Peyer's patch (tissue), 4 donors: ENCODE results near the gene SUV39H1. TPM values are rescaled to one million over a fixed set of nuclear protein-coding genes. Genes with fewer than 3 reads are reported as not detected.

Experiments
- DNase-seq, 3 donors: peaks; one replicate each; pipeline ENCODE4 v3.0.0-alpha.2; 2017 to 2019
- H3K27ac ChIP-seq, 4 donors: fragments of 200-600 bp; sonication (generic); one replicate each; pipeline ENCODE4 v1.5.1; 2016 to 2019
- H3K27me3 ChIP-seq, 2 donors: fragments of 200-600 bp; sonication (generic); one replicate each; pipeline ENCODE4 v1.5.1; 2019
- H3K36me3 ChIP-seq, 3 donors: fragments of 200-600 bp; sonication (generic); one replicate each; pipeline ENCODE4 v1.5.1; 2016 to 2019
- H3K4me1 ChIP-seq, 4 donors: fragments of 200-600 bp; sonication (generic); one replicate each; pipeline ENCODE4 v1.5.1; 2016 to 2019
- H3K4me3 ChIP-seq, 4 donors: fragments of 200-600 bp; sonication (generic); 1 replicate in 3 of 4; 2 replicates in 1 of 4; pipeline ENCODE4 v1.5.1; 2016 to 2019; ENCODE audit warnings: mild to moderate bottlenecking in 1 of 4
- H3K9me3 ChIP-seq, 4 donors: fragments of 200-600 bp; sonication (generic); one replicate each; pipeline ENCODE4 v1.5.1; 2016 to 2019; ENCODE audit warnings: mild to moderate bottlenecking in 1 of 4
- POLR2A ChIP-seq, 2 donors: fragments of 450-650 bp; IDR thresholded peaks; one replicate each; pipeline ENCODE4 v1.5.1; 2017; ENCODE audit warnings: antibody characterized with exemption in 2 of 2, mild to moderate bottlenecking in 2 of 2, moderate library complexity in 2 of 2
- total RNA-seq, 4 donors: library from RNA; depleted of rRNA; stranded (reverse); fragments of >200 nt; gene quantifications; one replicate each; pipeline ENCODE4 v1.1.0, GENCODE V29; 2016
- TF ChIP-seq, protein P1 (sequence below), 6 experiments: fragments of 450-650 bp in 4 of 6; fragments of 200-600 bp in 2 of 6; sonication (generic) in 1 of 6; IDR thresholded peaks; one replicate each; pipeline ENCODE4 v1.5.1; 2017 to 2019; ENCODE audit warnings: antibody characterized with exemption in 6 of 6, mild to moderate bottlenecking in 3 of 6, moderate library complexity in 1 of 6

Gene SUV39H1
- total RNA-seq, 4 donors from 2014 or later, result 2.5 to 7.4 (median 4.2) TPM

- DNase-seq, result no peak
- peaks cover 0 to 6% (median 0%) of the 10 kb centered on the region in 4 donors for H3K4me1 ChIP-seq
- H3K9me3 ChIP-seq, result no peaks in the 10 kb centered on the region
- TF ChIP-seq, protein P1, sequence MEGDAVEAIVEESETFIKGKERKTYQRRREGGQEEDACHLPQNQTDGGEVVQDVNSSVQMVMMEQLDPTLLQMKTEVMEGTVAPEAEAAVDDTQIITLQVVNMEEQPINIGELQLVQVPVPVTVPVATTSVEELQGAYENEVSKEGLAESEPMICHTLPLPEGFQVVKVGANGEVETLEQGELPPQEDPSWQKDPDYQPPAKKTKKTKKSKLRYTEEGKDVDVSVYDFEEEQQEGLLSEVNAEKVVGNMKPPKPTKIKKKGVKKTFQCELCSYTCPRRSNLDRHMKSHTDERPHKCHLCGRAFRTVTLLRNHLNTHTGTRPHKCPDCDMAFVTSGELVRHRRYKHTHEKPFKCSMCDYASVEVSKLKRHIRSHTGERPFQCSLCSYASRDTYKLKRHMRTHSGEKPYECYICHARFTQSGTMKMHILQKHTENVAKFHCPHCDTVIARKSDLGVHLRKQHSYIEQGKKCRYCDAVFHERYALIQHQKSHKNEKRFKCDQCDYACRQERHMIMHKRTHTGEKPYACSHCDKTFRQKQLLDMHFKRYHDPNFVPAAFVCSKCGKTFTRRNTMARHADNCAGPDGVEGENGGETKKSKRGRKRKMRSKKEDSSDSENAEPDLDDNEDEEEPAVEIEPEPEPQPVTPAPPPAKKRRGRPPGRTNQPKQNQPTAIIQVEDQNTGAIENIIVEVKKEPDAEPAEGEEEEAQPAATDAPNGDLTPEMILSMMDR (IDR thresholded peaks at IDR 0.05), result no peak
- TF ChIP-seq POLR2A (IDR thresholded peaks at IDR 0.05), result no peak
- peaks cover 0 to 5% (median 0%) of the 10 kb centered on the region in 3 donors for H3K36me3 ChIP-seq
- H3K4me3 ChIP-seq, result no peak overlapping the region
- no peaks in the 10 kb centered on the region for H3K27me3 ChIP-seq
- no peak overlapping the region for H3K27ac ChIP-seq
These were observed 4.6 kb downstream of the SUV39H1 start for GRCh38 chrX:48700951-48701653.

DNA sequence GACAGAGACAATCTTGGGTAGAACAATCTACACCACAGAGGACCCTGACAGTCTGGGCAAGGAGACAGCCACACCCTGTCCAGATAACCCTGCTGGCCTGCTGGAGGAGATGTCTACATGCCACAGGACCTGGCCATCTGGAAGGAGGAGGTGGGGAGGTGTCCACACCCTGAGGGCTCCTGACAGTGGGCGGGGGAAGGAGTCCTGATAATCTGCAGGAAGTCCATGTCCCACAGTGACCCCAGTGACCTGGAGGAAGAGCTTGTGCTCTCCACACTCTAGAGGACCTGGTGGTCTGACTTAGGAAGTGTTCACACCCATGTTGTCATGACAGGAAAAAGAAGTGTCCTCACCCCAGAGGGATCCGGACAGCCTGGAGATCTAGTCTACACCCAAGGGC, 5.5 kb downstream of the SUV39H1 start:
- no peak for DNase-seq
- Histone ChIP-seq H3K9me3 (no peaks in the 10 kb centered on the region), H3K27ac (no peak overlapping the region), H3K4me3 (no peak overlapping the region), H3K27me3 (no peaks in the 10 kb centered on the region), H3K36me3 (peaks cover 0 to 5% (median 0%) of the 10 kb centered on the region in 3 donors), H3K4me1 (peaks cover 0 to 5% (median 0%) of the 10 kb centered on the region in 4 donors)
- TF ChIP-seq, protein P1 (IDR thresholded peaks at IDR 0.05), result no peak
- TF ChIP-seq POLR2A (IDR thresholded peaks at IDR 0.05), result no peak

DNA sequence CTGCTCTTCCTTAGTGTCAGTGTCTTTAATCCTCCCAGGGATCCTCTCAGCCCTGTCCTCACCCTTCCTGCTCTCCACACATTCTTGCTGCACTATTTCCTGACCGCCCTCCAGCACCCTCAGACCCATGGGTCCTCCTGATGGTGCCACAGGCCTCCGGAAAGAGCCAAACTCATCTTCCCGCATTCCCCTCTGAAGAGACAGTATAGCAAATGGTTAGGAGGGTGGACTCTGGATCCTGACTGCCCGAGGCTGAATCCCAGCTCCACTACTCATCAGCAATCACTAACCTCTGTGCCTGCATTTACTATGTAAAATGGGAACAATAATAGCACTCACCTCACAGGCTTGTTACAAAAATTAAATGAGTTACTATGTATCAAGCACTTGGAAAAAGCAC, 6.2 kb downstream of the SUV39H1 start:
- no peak for DNase-seq
- H3K4me1 ChIP-seq, result no peaks in the 10 kb centered on the region
- no peak overlapping the region for H3K27ac ChIP-seq
- H3K9me3 ChIP-seq, result no peaks in the 10 kb centered on the region
- peaks cover 0 to 5% (median 0%) of the 10 kb centered on the region in 3 donors for H3K36me3 ChIP-seq
- TF ChIP-seq, protein P1 (IDR thresholded peaks at IDR 0.05), result no peak
- TF ChIP-seq POLR2A (IDR thresholded peaks at IDR 0.05), result no peak
- H3K4me3 ChIP-seq, result no peak overlapping the region
- H3K27me3 ChIP-seq, result no peaks in the 10 kb centered on the region

- Histone ChIP-seq H3K4me3 (no peak overlapping the region), H3K9me3 (no peaks in the 10 kb centered on the region), H3K36me3 (peaks cover 0 to 5% (median 0%) of the 10 kb centered on the region in 3 donors), H3K27me3 (no peaks in the 10 kb centered on the region), H3K4me1 (no peaks in the 10 kb centered on the region), H3K27ac (no peak overlapping the region)
- no peak for DNase-seq
- TF ChIP-seq POLR2A (IDR thresholded peaks at IDR 0.05), result no peak
- TF ChIP-seq, protein P1 (IDR thresholded peaks at IDR 0.05), result no peak
These were observed 6.7 kb downstream of the SUV39H1 start for GRCh38 chrX:48703228-48703627.

- no peaks in the 10 kb centered on the region for H3K4me1 ChIP-seq
- no peak overlapping the region for H3K4me3 ChIP-seq
- H3K27ac ChIP-seq, result peak overlapping the region in 1 of 4 donors; percentile 66
- no peaks in the 10 kb centered on the region for H3K9me3 ChIP-seq
- DNase-seq, result no peak
- H3K36me3 ChIP-seq, result peaks cover 0 to 5% (median 0%) of the 10 kb centered on the region in 3 donors
- H3K27me3 ChIP-seq, result no peaks in the 10 kb centered on the region
- TF ChIP-seq, protein P1 (IDR thresholded peaks at IDR 0.05), result no peak
- no peak for TF ChIP-seq POLR2A (IDR thresholded peaks at IDR 0.05)
These were observed 7.3 kb downstream of the SUV39H1 start for GRCh38 chrX:48703642-48704481.
